Medulla oblongata (tissue), 1 donor: Measurements from ENCODE around the gene PXK.

Experiments
- DNase-seq: peaks from one replicate; pipeline ENCODE4 v3.0.0-alpha.2; 2015; ENCODE audit errors: extremely low spot score

The PXK gene

GRCh38 chr3:58347984-58348383 lies 15.3 kb downstream of the PXK start:
- no peak for DNase-seq

GRCh38 chr3:58349792-58350626 lies 17.3 kb downstream of the PXK start:
- no peak for DNase-seq

GRCh38 chr3:58350627-58351013 lies 17.9 kb downstream of the PXK start:
- DNase-seq: no peak

- no peak for DNase-seq
Measured at GRCh38 chr3:58351920-58352319, 19.2 kb downstream of the PXK start.

GRCh38 chr3:58352626-58353025 lies 19.9 kb downstream of the PXK start:
- no peak for DNase-seq

- DNase-seq: no peak
Measured at GRCh38 chr3:58353722-58354553, 21.2 kb downstream of the PXK start.

- DNase-seq: no peak
Measured at GRCh38 chr3:58355179-58355578, 22.5 kb downstream of the PXK start.

GRCh38 chr3:58356054-58356453 lies 23.4 kb downstream of the PXK start:
- no peak for DNase-seq

- DNase-seq: no peak
Measured at GRCh38 chr3:58357402-58357801, 24.7 kb downstream of the PXK start.

- DNase-seq: no peak
Measured at GRCh38 chr3:58358092-58358491, 25.4 kb downstream of the PXK start.

GRCh38 chr3:58358808-58359207 lies 26.1 kb downstream of the PXK start:
- no peak for DNase-seq

- DNase-seq: no peak
Measured at GRCh38 chr3:58359621-58360020, 26.9 kb downstream of the PXK start.

GRCh38 chr3:58361866-58362265 lies 29.2 kb downstream of the PXK start:
- DNase-seq: no peak

- DNase-seq: no peak
Measured at GRCh38 chr3:58366699-58367098, 34.0 kb downstream of the PXK start.

- DNase-seq: no peak
Measured at GRCh38 chr3:58369038-58369437, 36.3 kb downstream of the PXK start.

GRCh38 chr3:58369876-58370275 lies 37.2 kb downstream of the PXK start:
- DNase-seq: no peak

- DNase-seq: no peak
Measured at GRCh38 chr3:58370407-58370806, 37.7 kb downstream of the PXK start.

- no peak for DNase-seq
Measured at GRCh38 chr3:58371754-58372153, 39.1 kb downstream of the PXK start.

- DNase-seq: no peak
Measured at GRCh38 chr3:58375254-58375653, 42.6 kb downstream of the PXK start.

GRCh38 chr3:58377168-58377567 lies 44.5 kb downstream of the PXK start:
- no peak for DNase-seq

- DNase-seq: no peak
Measured at GRCh38 chr3:58377750-58378149, 45.1 kb downstream of the PXK start.

- DNase-seq: no peak
Measured at GRCh38 chr3:58379351-58380073, 46.8 kb downstream of the PXK start.
